ENCODE results near the gene USO1.

- TF ChIP-seq CTCF (conservative IDR thresholded peaks at IDR 0.05) (no peak), EZH2 (IDR thresholded peaks at IDR 0.05; ENCODE audit: low read depth) (no peak)
These were observed 10.4 kb upstream of the USO1 start for GRCh38 chr4:75714011-75714410.

Data from PC-9 (cell line).